Measurements from ENCODE around the gene CPXM1.

- no peak for TF ChIP-seq CTCF (IDR thresholded peaks at IDR 0.05)
- no peak for TF ChIP-seq POLR2A (IDR thresholded peaks at IDR 0.05)
- TF ChIP-seq POLR2AphosphoS5 (IDR thresholded peaks at IDR 0.05): no peak
These were observed 43.4 kb downstream of the CPXM1 start for GRCh38 chr20:2757001-2757400.

Data from upper lobe of left lung (tissue), 4 donors.